Measurements from ENCODE around the gene RTP5.
"Not testable (repeated sequence)": the region's sequence is repeated elsewhere in the genome, so short reads cannot be mapped to it uniquely, and the experiment has no call there.

The RTP5 gene

DNA sequence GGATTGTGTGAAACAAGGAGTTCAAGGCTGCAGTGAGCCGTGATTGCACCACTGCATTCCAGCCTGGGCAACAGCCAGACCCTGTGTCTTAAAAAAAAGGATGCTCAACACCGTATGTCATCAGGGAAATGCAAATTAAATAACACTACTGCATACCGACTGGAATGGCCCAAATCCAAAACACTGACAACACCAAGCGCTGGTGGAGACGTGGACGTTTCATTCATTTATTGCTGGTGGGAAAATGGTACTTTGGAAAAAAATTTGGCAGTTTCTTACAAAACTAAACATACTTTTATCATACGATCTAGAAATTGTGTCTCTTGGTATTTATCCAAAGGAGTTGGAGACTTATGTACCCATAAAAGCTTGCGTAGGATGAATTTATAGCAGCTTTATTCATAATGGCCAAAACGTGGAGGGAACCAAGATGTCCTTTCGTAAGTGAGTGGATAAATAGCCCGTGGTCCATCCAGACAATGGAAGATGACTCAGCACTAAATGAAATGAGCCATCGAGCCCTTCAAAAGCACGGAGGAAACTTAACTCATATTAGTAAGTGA, 36.3 kb upstream of the RTP5 start:
- FAIRE-seq: no peak
- no peak for DNase-seq (ENCODE audit: insufficient read length, low spot score)
- TF ChIP-seq, protein P1, sequence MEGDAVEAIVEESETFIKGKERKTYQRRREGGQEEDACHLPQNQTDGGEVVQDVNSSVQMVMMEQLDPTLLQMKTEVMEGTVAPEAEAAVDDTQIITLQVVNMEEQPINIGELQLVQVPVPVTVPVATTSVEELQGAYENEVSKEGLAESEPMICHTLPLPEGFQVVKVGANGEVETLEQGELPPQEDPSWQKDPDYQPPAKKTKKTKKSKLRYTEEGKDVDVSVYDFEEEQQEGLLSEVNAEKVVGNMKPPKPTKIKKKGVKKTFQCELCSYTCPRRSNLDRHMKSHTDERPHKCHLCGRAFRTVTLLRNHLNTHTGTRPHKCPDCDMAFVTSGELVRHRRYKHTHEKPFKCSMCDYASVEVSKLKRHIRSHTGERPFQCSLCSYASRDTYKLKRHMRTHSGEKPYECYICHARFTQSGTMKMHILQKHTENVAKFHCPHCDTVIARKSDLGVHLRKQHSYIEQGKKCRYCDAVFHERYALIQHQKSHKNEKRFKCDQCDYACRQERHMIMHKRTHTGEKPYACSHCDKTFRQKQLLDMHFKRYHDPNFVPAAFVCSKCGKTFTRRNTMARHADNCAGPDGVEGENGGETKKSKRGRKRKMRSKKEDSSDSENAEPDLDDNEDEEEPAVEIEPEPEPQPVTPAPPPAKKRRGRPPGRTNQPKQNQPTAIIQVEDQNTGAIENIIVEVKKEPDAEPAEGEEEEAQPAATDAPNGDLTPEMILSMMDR (IDR thresholded peaks at IDR 0.05; ENCODE audit: insufficient read depth, missing control alignments): no peak

DNA sequence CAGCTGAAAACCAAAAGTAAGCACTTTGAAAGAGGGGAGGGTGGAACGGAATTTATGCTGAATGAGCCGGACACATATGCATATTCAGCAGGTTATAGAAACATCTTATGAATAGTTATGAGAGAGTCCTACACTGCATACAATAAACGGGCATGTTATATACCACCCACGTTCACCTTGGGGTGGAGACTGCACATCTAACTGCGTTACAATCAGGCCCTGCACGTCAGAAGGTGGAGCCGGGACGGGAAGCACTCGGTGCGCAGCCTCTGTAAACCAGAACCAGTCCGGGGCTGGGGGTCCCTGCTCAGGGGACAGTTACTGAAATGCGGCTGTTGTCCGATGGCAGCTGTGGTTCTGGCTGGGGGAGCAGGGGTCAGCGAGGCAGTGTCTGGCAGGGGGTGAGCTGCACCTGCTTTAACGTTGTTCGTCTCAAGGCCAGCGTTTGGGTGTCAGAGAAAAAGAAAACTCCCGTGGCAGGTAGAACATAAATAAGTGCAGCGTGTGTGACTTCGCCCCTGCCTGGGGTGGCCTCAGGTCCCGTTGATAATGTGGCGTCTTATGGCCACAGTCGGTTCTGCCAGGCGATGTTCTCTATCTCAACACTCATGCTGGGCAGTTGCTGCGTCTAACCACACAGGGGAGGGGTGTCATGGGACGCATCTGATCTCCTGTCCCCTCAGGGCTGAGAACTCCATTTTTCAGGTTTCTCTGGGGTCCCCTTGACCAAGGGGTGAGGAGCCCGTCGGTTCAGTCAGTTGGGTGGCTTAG, 35.6 kb upstream of the RTP5 start:
- not testable (repeated sequence) for DNase-seq (ENCODE audit: insufficient read length, low spot score); FAIRE-seq

- FAIRE-seq: no peak
- TF ChIP-seq, protein P1 (IDR thresholded peaks at IDR 0.05; ENCODE audit: insufficient read depth, missing control alignments): no peak
These were observed 34.9 kb upstream of the RTP5 start for GRCh38 chr2:241834527-241835210.

DNA sequence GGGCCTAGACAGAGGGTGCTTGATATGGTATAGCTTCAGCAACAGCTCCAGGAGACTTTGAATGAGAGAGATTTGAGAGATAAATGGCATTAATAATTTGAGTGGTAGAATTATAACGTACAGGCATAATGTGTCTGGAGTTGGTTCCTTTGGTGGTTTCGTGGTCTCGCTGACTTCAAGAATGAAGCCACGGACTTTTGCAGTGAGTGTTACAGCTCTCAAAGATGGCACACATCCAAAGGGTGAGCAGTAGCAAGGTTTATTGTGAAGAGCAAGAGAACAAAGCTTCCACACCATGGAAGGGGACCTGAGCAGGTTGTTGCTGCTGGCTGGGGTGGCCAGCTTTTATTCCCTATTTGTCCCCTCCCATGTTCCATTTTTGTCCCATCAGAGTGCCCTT, 33.9 kb upstream of the RTP5 start:
- TF ChIP-seq, protein P1 (IDR thresholded peaks at IDR 0.05; ENCODE audit: insufficient read depth, missing control alignments): no peak

More at GRCh38 chr2:241834527-241835210, 34.9 kb upstream of the RTP5 start:
- DNase-seq (ENCODE audit: insufficient read length, low spot score): no peak

DNA sequence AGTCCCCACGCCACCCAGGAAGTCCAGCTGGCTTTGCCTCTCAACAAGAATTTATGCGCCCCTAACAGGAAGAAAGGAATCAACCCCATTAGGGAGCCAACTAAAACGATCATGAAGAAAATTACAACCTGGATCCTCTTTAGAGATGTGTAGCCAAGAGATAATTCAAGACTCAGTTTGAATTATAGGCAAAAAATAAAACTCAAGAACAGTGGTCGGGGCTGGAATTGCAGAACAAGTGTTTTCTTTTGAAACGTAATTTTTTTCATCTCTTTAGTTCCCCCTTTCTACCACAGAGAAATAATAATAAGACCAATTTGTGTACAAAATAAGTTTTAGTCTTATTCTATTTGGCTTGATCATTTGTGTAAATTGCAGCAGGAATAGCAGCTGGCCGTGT, 33.2 kb upstream of the RTP5 start:
- TF ChIP-seq, protein P1 (IDR thresholded peaks at IDR 0.05; ENCODE audit: insufficient read depth, missing control alignments): no peak
- DNase-seq (ENCODE audit: insufficient read length, low spot score): no peak
- FAIRE-seq: no peak

More for the DNA sequence above, 33.9 kb upstream of the RTP5 start:
- DNase-seq (ENCODE audit: insufficient read length, low spot score) (no peak), FAIRE-seq (no peak)

GRCh38 chr2:241837197-241837965, 32.1 kb upstream of the RTP5 start:
- no peak for FAIRE-seq
- TF ChIP-seq, protein P1 (IDR thresholded peaks at IDR 0.05; ENCODE audit: insufficient read depth, missing control alignments): no peak

More at GRCh38 chr2:241837197-241837965, 32.1 kb upstream of the RTP5 start:
- DNase-seq (ENCODE audit: insufficient read length, low spot score): no peak

All from D721Med (cell line).